CD14-positive monocyte (primary cell): ENCODE measurements around the gene TRIM67. TPM values are rescaled to one million over a fixed set of nuclear protein-coding genes. Genes with fewer than 3 reads are reported as not detected.

Experiments
- DNase-seq, 3 donors: peaks; one replicate each; pipeline ENCODE4 v3.0.0-alpha.2; 2011 to 2022
- H2AFZ ChIP-seq: 2 replicates; pipeline ENCODE4 v1.6.0; 2012; ENCODE audit warnings: mild to moderate bottlenecking, low read depth, low read length, inconsistent platforms; ENCODE audit not compliant: insufficient read depth, poor library complexity, severe bottlenecking
- H3K27ac ChIP-seq, 2 donors: 1 replicate in 1 of 2; 2 replicates in 1 of 2; pipeline ENCODE4 v1.5.1; 2012 to 2013; ENCODE audit warnings: low read length in 2 of 2, control low read depth in 1 of 2, inconsistent platforms in 1 of 2, low read depth in 1 of 2, mild to moderate bottlenecking in 1 of 2
- H3K27me3 ChIP-seq, 2 donors: one replicate each; pipeline versions ENCODE4 v1.6.0 to v1.6.1; 2011 to 2013; ENCODE audit warnings: low read length in 2 of 2; ENCODE audit not compliant: control insufficient read depth in 2 of 2, insufficient read depth in 2 of 2
- H3K36me3 ChIP-seq, 2 donors: replicated peaks in 1 of 2; 1 replicate in 1 of 2; 2 replicates in 1 of 2; pipeline versions ENCODE4 v1.5.1 to v1.6.1; 2012 to 2013; ENCODE audit warnings: low read length in 2 of 2, control low read depth in 1 of 2, inconsistent platforms in 1 of 2, mild to moderate bottlenecking in 1 of 2; ENCODE audit not compliant: insufficient read depth in 2 of 2, control insufficient read depth in 1 of 2
- H3K4me1 ChIP-seq, 2 donors: 1 replicate in 1 of 2; 2 replicates in 1 of 2; pipeline versions ENCODE4 v1.5.1 to v1.6.1; 2012 to 2013; ENCODE audit warnings: low read length in 2 of 2, control low read depth in 1 of 2, inconsistent platforms in 1 of 2, mild to moderate bottlenecking in 1 of 2, moderate library complexity in 1 of 2; ENCODE audit not compliant: insufficient read depth in 2 of 2, control insufficient read depth in 1 of 2
- H3K4me2 ChIP-seq: replicated peaks from 2 replicates; pipeline ENCODE3; 2012; ENCODE audit warnings: low read length, moderate library complexity, mild to moderate bottlenecking; ENCODE audit not compliant: poor library complexity, severe bottlenecking; ENCODE audit errors: extremely low read depth
- H3K4me3 ChIP-seq, 3 experiments: fragments of 200-600 bp in 1 of 3; sonication (generic) in 1 of 3; replicated peaks in 1 of 3; 1 replicate in 2 of 3; 2 replicates in 1 of 3; pipeline ENCODE4 v1.5.1; 2011 to 2013; ENCODE audit warnings: low read length in 3 of 3, mild to moderate bottlenecking in 3 of 3, control low read depth in 2 of 3, low read depth in 2 of 3, inconsistent platforms in 1 of 3, moderate library complexity in 1 of 3
- H3K79me2 ChIP-seq: 2 replicates; pipeline ENCODE4 v1.6.0; 2012; ENCODE audit warnings: mild to moderate bottlenecking, control low read depth, inconsistent platforms, low read length, moderate library complexity; ENCODE audit not compliant: insufficient read depth
- H3K9ac ChIP-seq: 2 replicates; pipeline ENCODE4 v1.6.0; 2017; ENCODE audit warnings: low read length, mild to moderate bottlenecking; ENCODE audit not compliant: insufficient read depth, poor library complexity, severe bottlenecking
- H3K9me3 ChIP-seq, 2 donors: replicated peaks in 1 of 2; 1 replicate in 1 of 2; 2 replicates in 1 of 2; pipeline versions ENCODE4 v1.5.1 to v1.6.1; 2012 to 2013; ENCODE audit warnings: low read length in 2 of 2, control low read depth in 1 of 2; ENCODE audit not compliant: control insufficient read depth in 1 of 2, insufficient read depth in 1 of 2
- H4K20me1 ChIP-seq: 2 replicates; pipeline ENCODE4 v1.6.0; 2012; ENCODE audit warnings: mild to moderate bottlenecking, low read length, control low read depth, moderate library complexity; ENCODE audit not compliant: insufficient read depth
- H3K27ac Mint-ChIP-seq, 7 donors: one replicate each; pipeline ENCODE4 v1.8.0; 2020; ENCODE audit warnings: mild to moderate bottlenecking in 7 of 7, mixed read lengths in 7 of 7, moderate library complexity in 6 of 7, inconsistent platforms in 2 of 7
- H3K27me3 Mint-ChIP-seq, 3 donors: one replicate each; pipeline ENCODE4 v1.8.0; 2021 to 2022; ENCODE audit warnings: low read depth in 3 of 3, mild to moderate bottlenecking in 3 of 3, mixed read lengths in 3 of 3, moderate library complexity in 3 of 3, inconsistent platforms in 1 of 3
- H3K36me3 Mint-ChIP-seq, 2 donors: one replicate each; pipeline ENCODE4 v1.8.0; 2020; ENCODE audit warnings: mixed read lengths in 2 of 2, inconsistent platforms in 1 of 2, mild to moderate bottlenecking in 1 of 2
- H3K4me1 Mint-ChIP-seq: one replicate; pipeline ENCODE4 v1.8.0; 2020; ENCODE audit warnings: mild to moderate bottlenecking, mixed read lengths
- H3K4me3 Mint-ChIP-seq, 2 donors: one replicate each; pipeline ENCODE4 v1.8.0; 2020; ENCODE audit warnings: mild to moderate bottlenecking in 2 of 2, mixed read lengths in 2 of 2, moderate library complexity in 1 of 2
- H3K9me3 Mint-ChIP-seq, 7 donors: one replicate each; pipeline ENCODE4 v1.8.0; 2020 to 2022; ENCODE audit warnings: mixed read lengths in 7 of 7, mild to moderate bottlenecking in 6 of 7, moderate library complexity in 6 of 7, inconsistent platforms in 2 of 7
- WGBS: methylation state at CpG from one replicate; pipeline ENCODE4 v1.1.5; 2013; ENCODE audit warnings: missing lambda C conversion rate; ENCODE audit not compliant: insufficient coverage; 5-methylcytosine and 5-hydroxymethylcytosine counted together
- intact Hi-C, 2 donors: fragments of 100-400 bp; cut with micrococcal nuclease; formaldehyde crosslinking; loops; one replicate each; pipeline versions ENCODE4 v1.15.0 to v1.15.1; 2023
- polyA plus RNA-seq, 3 donors: library from polyadenylated mRNA; depleted of rRNA in 1 of 3; unstranded in 2 of 3; stranded (reverse) in 1 of 3; fragments of 300-500 nt in 2 of 3; fragments of >200 nt in 1 of 3; fragmentation: Illumina TruSeq in 2 of 3; gene quantifications; 1 replicate in 2 of 3; 2 replicates in 1 of 3; pipeline ENCODE4 v1.2.3, GENCODE V29; 2012 to 2021
- TF ChIP-seq, protein P1 (sequence below): fragments of 200-600 bp; IDR thresholded peaks from one replicate; pipeline ENCODE4 v1.8.0; 2022; ENCODE audit warnings: antibody characterized with exemption, mild to moderate bottlenecking

The TRIM67 gene
- polyA plus RNA-seq, 3 donors: not detected

GRCh38 chr1:231118704-231119453 lies 43.0 kb upstream of the TRIM67 start:
- no peaks in the 10 kb centered on the region for H3K79me2 ChIP-seq
- H3K4me3 Mint-ChIP-seq: no peak overlapping the region
- 53% methylated on average over 5 of the region's 8 CpGs for WGBS
- no peaks in the 10 kb centered on the region for H3K4me1 ChIP-seq
- H3K27ac ChIP-seq: no peak overlapping the region
- H3K36me3 Mint-ChIP-seq: no peaks in the 10 kb centered on the region
- no peak overlapping the region for H2AFZ ChIP-seq
- peaks cover 0 to 5% of the 10 kb centered on the region in 2 donors for H3K9me3 ChIP-seq
- H3K4me3 ChIP-seq: no peak overlapping the region
- H3K4me1 Mint-ChIP-seq: no peaks in the 10 kb centered on the region
- TF ChIP-seq, protein P1, sequence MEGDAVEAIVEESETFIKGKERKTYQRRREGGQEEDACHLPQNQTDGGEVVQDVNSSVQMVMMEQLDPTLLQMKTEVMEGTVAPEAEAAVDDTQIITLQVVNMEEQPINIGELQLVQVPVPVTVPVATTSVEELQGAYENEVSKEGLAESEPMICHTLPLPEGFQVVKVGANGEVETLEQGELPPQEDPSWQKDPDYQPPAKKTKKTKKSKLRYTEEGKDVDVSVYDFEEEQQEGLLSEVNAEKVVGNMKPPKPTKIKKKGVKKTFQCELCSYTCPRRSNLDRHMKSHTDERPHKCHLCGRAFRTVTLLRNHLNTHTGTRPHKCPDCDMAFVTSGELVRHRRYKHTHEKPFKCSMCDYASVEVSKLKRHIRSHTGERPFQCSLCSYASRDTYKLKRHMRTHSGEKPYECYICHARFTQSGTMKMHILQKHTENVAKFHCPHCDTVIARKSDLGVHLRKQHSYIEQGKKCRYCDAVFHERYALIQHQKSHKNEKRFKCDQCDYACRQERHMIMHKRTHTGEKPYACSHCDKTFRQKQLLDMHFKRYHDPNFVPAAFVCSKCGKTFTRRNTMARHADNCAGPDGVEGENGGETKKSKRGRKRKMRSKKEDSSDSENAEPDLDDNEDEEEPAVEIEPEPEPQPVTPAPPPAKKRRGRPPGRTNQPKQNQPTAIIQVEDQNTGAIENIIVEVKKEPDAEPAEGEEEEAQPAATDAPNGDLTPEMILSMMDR: no peak
- H3K27me3 ChIP-seq: peaks cover 0 to 2% of the 10 kb centered on the region in 2 donors
- no peak for DNase-seq
- H3K27me3 Mint-ChIP-seq: peaks cover 8 to 16% (median 10%) of the 10 kb centered on the region in 3 donors
- H3K36me3 ChIP-seq: no peaks in the 10 kb centered on the region
- intact Hi-C loops: no loop called here
- H3K27ac Mint-ChIP-seq: no peak overlapping the region
- no peaks in the 10 kb centered on the region for H4K20me1 ChIP-seq
- H3K9ac ChIP-seq: no peak overlapping the region
- no peak overlapping the region for H3K4me2 ChIP-seq
- H3K9me3 Mint-ChIP-seq: peaks cover 4 to 24% (median 11%) of the 10 kb centered on the region in 7 donors

DNA sequence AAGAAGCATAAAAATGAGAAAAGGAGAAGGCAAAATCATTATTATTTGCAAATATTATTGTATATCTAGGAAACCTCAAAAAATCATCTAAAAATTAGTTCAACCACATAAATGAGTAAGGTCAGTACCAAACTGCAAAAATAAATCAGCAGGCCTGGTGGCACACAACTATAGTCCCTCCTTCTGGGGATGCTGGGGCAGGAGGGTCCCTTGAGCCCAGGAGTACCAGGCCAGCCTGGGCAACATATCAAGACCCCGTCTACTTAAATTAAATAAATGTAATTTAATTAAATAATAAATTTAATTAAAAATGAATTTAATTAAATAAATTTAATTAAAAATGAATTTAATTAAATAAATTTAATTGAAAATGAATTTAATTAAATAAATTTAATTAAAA lies 40.3 kb upstream of the TRIM67 start:
- H3K4me1 Mint-ChIP-seq: no peaks in the 10 kb centered on the region
- no peak overlapping the region for H3K27ac Mint-ChIP-seq
- no peak overlapping the region for H3K4me2 ChIP-seq
- H3K9ac ChIP-seq: no peak overlapping the region
- WGBS: no CpG with 5 or more reads among the region's 1 CpG
- no peak for DNase-seq
- no peak overlapping the region for H2AFZ ChIP-seq
- no peaks in the 10 kb centered on the region for H3K4me1 ChIP-seq
- no peak overlapping the region for H3K27ac ChIP-seq
- TF ChIP-seq, protein P1: no peak
- no peaks in the 10 kb centered on the region for H3K79me2 ChIP-seq
- no peak overlapping the region for H3K4me3 Mint-ChIP-seq
- no peaks in the 10 kb centered on the region for H3K36me3 Mint-ChIP-seq
- peaks cover 0 to 2% of the 10 kb centered on the region in 2 donors for H3K27me3 ChIP-seq
- peaks cover 6 to 9% (median 9%) of the 10 kb centered on the region in 3 donors for H3K27me3 Mint-ChIP-seq
- peaks cover 4 to 21% (median 11%) of the 10 kb centered on the region in 7 donors for H3K9me3 Mint-ChIP-seq
- no peaks in the 10 kb centered on the region for H4K20me1 ChIP-seq
- no peaks in the 10 kb centered on the region for H3K36me3 ChIP-seq
- peaks cover 0 to 5% of the 10 kb centered on the region in 2 donors for H3K9me3 ChIP-seq
- intact Hi-C loops: no loop called here
- no peak overlapping the region for H3K4me3 ChIP-seq
